HepG2 (cell line): ENCODE measurements around the gene TRIAP1. TPM values are rescaled to one million over a fixed set of nuclear protein-coding genes. Genes with fewer than 3 reads are reported as not detected.

ENCODE experiments used
- AHDC1 ChIP-seq: sonication (generic); formaldehyde crosslinking; IDR thresholded peaks from 2 replicates; pipeline ENCODE4 v1.5.1; 2020; ENCODE audit warnings: mild to moderate bottlenecking, missing genetic modification reagents, borderline replicate concordance
- AKNA ChIP-seq: sonication (generic); formaldehyde crosslinking; IDR thresholded peaks from 2 replicates; pipeline ENCODE4 v1.4.0; 2020; ENCODE audit warnings: missing genetic modification reagents, borderline replicate concordance
- CHD4 ChIP-seq: fragments of 200-600 bp; sonication (generic); IDR thresholded peaks from 2 replicates; pipeline ENCODE4 v1.7.0; 2017; ENCODE audit warnings: mild to moderate bottlenecking, low read length, borderline replicate concordance
- DNMT1 ChIP-seq: sonication (generic); formaldehyde crosslinking; IDR thresholded peaks from 2 replicates; pipeline ENCODE4 v1.5.1; 2020; ENCODE audit warnings: mild to moderate bottlenecking, missing genetic modification reagents
- IRX3 ChIP-seq: sonication (generic); formaldehyde crosslinking; IDR thresholded peaks from 2 replicates; pipeline ENCODE4 v1.8.1; 2023; ENCODE audit warnings: mild to moderate bottlenecking, low read depth, missing genetic modification reagents, borderline replicate concordance
- MATR3 ChIP-seq: sonication (generic); formaldehyde crosslinking; IDR thresholded peaks from 2 replicates; pipeline ENCODE4 v1.4.0; 2020; ENCODE audit warnings: missing genetic modification reagents
- NFATC3 ChIP-seq: sonication (generic); formaldehyde crosslinking; IDR thresholded peaks from 2 replicates; pipeline ENCODE4 v1.5.1; 2020; ENCODE audit warnings: mild to moderate bottlenecking, missing genetic modification reagents
- NFIC ChIP-seq: IDR thresholded peaks from 2 replicates; pipeline ENCODE4 v1.6.1; 2012; ENCODE audit warnings: mild to moderate bottlenecking, low read length, inconsistent platforms
- NR0B2 ChIP-seq: sonication (generic); formaldehyde crosslinking; IDR thresholded peaks from 2 replicates; pipeline ENCODE4 v1.4.0; 2020; ENCODE audit warnings: mild to moderate bottlenecking, missing genetic modification reagents
- NRL ChIP-seq: sonication (generic); formaldehyde crosslinking; IDR thresholded peaks from 2 replicates; pipeline ENCODE4 v1.5.0; 2020; ENCODE audit warnings: missing genetic modification reagents, mild to moderate bottlenecking, moderate library complexity, borderline replicate concordance
- RBM39 ChIP-seq: fragments of 200-400 bp; formaldehyde crosslinking; IDR thresholded peaks from one replicate; pipeline ENCODE4 v1.6.1; 2018; ENCODE audit warnings: antibody characterized with exemption, mild to moderate bottlenecking, low read depth, low read length; ENCODE audit not compliant: poor library complexity, severe bottlenecking
- RXRB ChIP-seq: IDR thresholded peaks from 2 replicates; pipeline ENCODE4 v1.6.1; 2016; ENCODE audit warnings: borderline replicate concordance, missing genetic modification reagents, missing compliant biosample characterization
- SP5 ChIP-seq: IDR thresholded peaks from 2 replicates; pipeline ENCODE4 v1.6.1; 2016; ENCODE audit warnings: low read depth, borderline replicate concordance
- ZBTB1 ChIP-seq: sonication (generic); formaldehyde crosslinking; IDR thresholded peaks from 2 replicates; pipeline ENCODE4 v1.4.0; 2020; ENCODE audit warnings: missing genetic modification reagents, borderline replicate concordance
- ZFP37 ChIP-seq: sonication (generic); formaldehyde crosslinking; IDR thresholded peaks from 2 replicates; pipeline ENCODE4 v1.4.0; 2020; ENCODE audit warnings: missing genetic modification reagents, borderline replicate concordance
- ZNF367 ChIP-seq: sonication (generic); formaldehyde crosslinking; IDR thresholded peaks from 2 replicates; pipeline ENCODE4 v1.4.0; 2020; ENCODE audit warnings: missing genetic modification reagents, borderline replicate concordance
- ZNF605 ChIP-seq: sonication (generic); formaldehyde crosslinking; IDR thresholded peaks from 2 replicates; pipeline ENCODE4 v1.8.0; 2022; ENCODE audit warnings: mild to moderate bottlenecking, missing genetic modification reagents
- ZNF709 ChIP-seq: sonication (generic); formaldehyde crosslinking; IDR thresholded peaks from 2 replicates; pipeline ENCODE4 v1.5.0; 2020; ENCODE audit warnings: mild to moderate bottlenecking, missing genetic modification reagents
- polyA plus RNA-seq, 8 experiments: library from polyadenylated mRNA; depleted of rRNA in 3 of 8; stranded (reverse) in 7 of 8; unstranded in 1 of 8; fragments of >200 nt; fragmentation: Illumina TruSeq in 4 of 8; extraction: Trizol in 4 of 8; gene quantifications; 2 replicates each; pipeline versions ENCODE4 v1.2.1 to v1.2.3, GENCODE V29; 2011 to 2016; ENCODE audit warnings: low read depth in 4 of 8, missing spikeins in 1 of 8, mixed read lengths in 1 of 8; ENCODE audit not compliant: insufficient read depth in 1 of 8
- total RNA-seq, 5 experiments: library from RNA; depleted of rRNA; stranded (reverse); fragments of >200 nt; fragmentation: Illumina TruSeq; extraction: Trizol; gene quantifications; 2 replicates each; pipeline ENCODE4 v1.2.3, GENCODE V29; 2016; ENCODE audit warnings: low read depth in 1 of 5

The TRIAP1 gene
- total and polyA plus RNA-seq, 2 of the 13 experiments (the other 11 are each of a cell fraction or from before 2014, with no cell fraction given): 55.0 to 117 TPM

- no peak for TF ChIP-seq SP5 (CRISPR knock-in tag)
- peak; percentile 70; the same call in 1 of the 2 replicates for TF ChIP-seq RXRB (CRISPR knock-in tag)
- TF ChIP-seq AHDC1 (CRISPR knock-in tag): no peak
- no peak for TF ChIP-seq DNMT1 (CRISPR knock-in tag)
- no peak for TF ChIP-seq NFIC
- no peak for TF ChIP-seq ZNF367
- TF ChIP-seq AKNA: no peak
- TF ChIP-seq ZNF605: peak; percentile 93
- peak; percentile 90 for TF ChIP-seq IRX3
- TF ChIP-seq ZBTB1 (CRISPR knock-in tag): no peak
- TF ChIP-seq RBM39: peak; percentile 61
- no peak for TF ChIP-seq CHD4
- TF ChIP-seq NRL: peak; percentile 14; the same call in 1 of the 2 replicates
- peak; percentile 88; the same call in 1 of the 2 replicates for TF ChIP-seq NFATC3 (CRISPR knock-in tag)
- peak; percentile 68 for TF ChIP-seq ZNF709 (CRISPR knock-in tag)
- no peak for TF ChIP-seq MATR3 (CRISPR knock-in tag)
- no peak for TF ChIP-seq ZFP37 (CRISPR knock-in tag)
- 0 out of 2 replicates have a peak, but pooled peaks have one; percentile 70 for TF ChIP-seq NR0B2 (CRISPR knock-in tag)
These were observed 23.4 kb upstream of the TRIAP1 start, which contains the start of gene SRSF9 (continued) for GRCh38 chr12:120469450-120470149.
